22Rv1 (cell line): ENCODE measurements around the gene GRPEL2.

Source experiments
- ZFX ChIP-seq: fragments of 450-650 bp; IDR thresholded peaks from 2 replicates; pipeline ENCODE4 v1.6.1; 2017; ENCODE audit warnings: antibody characterized with exemption, borderline replicate concordance
- TF ChIP-seq, protein P1 (sequence below): fragments of 450-650 bp; IDR thresholded peaks from 2 replicates; pipeline ENCODE4 v1.5.1; 2017; ENCODE audit warnings: mild to moderate bottlenecking

DNA sequence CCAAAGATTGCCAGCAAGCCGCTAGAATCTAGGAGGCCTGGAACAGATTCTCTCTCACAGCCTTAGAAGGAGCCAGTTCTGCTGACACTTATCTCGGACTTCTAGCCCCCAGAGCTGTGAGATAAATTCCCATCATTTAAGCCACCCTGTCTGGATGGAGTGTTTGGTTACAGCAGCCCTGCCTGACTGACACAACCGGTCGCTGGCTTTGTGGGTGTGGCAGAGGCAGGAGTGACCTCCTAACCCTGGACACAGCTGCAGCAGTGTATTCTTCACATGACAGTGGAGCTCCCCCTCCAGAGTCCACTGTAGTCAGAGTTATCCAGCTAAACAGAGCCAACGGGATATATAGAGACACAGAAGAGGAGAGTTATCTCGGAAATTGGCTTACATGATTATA lies 55.0 kb downstream of the GRPEL2 start:
- TF ChIP-seq, protein P1, sequence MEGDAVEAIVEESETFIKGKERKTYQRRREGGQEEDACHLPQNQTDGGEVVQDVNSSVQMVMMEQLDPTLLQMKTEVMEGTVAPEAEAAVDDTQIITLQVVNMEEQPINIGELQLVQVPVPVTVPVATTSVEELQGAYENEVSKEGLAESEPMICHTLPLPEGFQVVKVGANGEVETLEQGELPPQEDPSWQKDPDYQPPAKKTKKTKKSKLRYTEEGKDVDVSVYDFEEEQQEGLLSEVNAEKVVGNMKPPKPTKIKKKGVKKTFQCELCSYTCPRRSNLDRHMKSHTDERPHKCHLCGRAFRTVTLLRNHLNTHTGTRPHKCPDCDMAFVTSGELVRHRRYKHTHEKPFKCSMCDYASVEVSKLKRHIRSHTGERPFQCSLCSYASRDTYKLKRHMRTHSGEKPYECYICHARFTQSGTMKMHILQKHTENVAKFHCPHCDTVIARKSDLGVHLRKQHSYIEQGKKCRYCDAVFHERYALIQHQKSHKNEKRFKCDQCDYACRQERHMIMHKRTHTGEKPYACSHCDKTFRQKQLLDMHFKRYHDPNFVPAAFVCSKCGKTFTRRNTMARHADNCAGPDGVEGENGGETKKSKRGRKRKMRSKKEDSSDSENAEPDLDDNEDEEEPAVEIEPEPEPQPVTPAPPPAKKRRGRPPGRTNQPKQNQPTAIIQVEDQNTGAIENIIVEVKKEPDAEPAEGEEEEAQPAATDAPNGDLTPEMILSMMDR, result no peak
- TF ChIP-seq ZFX, result no peak
